NT2/D1 (cell line): Measurements from ENCODE around the gene PRM1.

ENCODE experiments used
- SUZ12 ChIP-seq: IDR thresholded peaks from 2 replicates; pipeline ENCODE4 v1.6.1; 2011; ENCODE audit not compliant: insufficient read length, insufficient read depth; ENCODE audit errors: extremely low read depth
- YY1 ChIP-seq: IDR thresholded peaks from 2 replicates; pipeline ENCODE4 v1.6.1; 2011; ENCODE audit not compliant: insufficient read length, insufficient read depth
- ZNF274 ChIP-seq: IDR thresholded peaks from 2 replicates; pipeline ENCODE4 v1.6.1; 2011; ENCODE audit warnings: mild to moderate bottlenecking, low read depth, low read length

- TF ChIP-seq SUZ12 (no peak), YY1 (no peak), ZNF274 (no peak)
Measured at GRCh38 chr16:11323551-11324336, 42.6 kb upstream of the PRM1 start.
